GM12878 (cell line): Measurements from ENCODE around the gene CISD2. TPM values are rescaled to one million over a fixed set of nuclear protein-coding genes. Genes with fewer than 3 reads are reported as not detected.
A peak's percentile ranks its signal among the peaks of the same experiment; 100 is the strongest.

Source experiments
- ATF7 ChIP-seq: fragments of 450-650 bp; IDR thresholded peaks from 2 replicates; pipeline ENCODE4 v1.6.1; 2016; ENCODE audit warnings: low read depth, mild to moderate bottlenecking
- CBX3 ChIP-seq: fragments of 200-600 bp; sonication (generic); IDR thresholded peaks from 2 replicates; pipeline ENCODE4 v1.6.1; 2016; ENCODE audit warnings: low read depth, borderline replicate concordance
- CBX5 ChIP-seq: sonication (generic); IDR thresholded peaks from 2 replicates; pipeline ENCODE4 v1.6.1; 2016; ENCODE audit warnings: low read depth, moderate library complexity, mild to moderate bottlenecking, inconsistent platforms
- EED ChIP-seq: sonication (generic); IDR thresholded peaks from 2 replicates; pipeline ENCODE4 v1.6.1; 2016; ENCODE audit warnings: antibody characterized with exemption, low read depth
- EGR1 ChIP-seq, 2 experiments: IDR thresholded peaks; 1 replicate in 1 of 2; 2 replicates in 1 of 2; pipeline ENCODE4 v1.6.1; 2011 to 2012; ENCODE audit warnings: low read depth in 2 of 2, low read length in 2 of 2, borderline replicate concordance in 1 of 2, mild to moderate bottlenecking in 1 of 2, moderate library complexity in 1 of 2
- ESRRA ChIP-seq: IDR thresholded peaks from 2 replicates; pipeline ENCODE4 v1.6.1; 2012; ENCODE audit warnings: mild to moderate bottlenecking, low read length, improper control_type of control experiment
- FOXK2 ChIP-seq: fragments of 450-650 bp; IDR thresholded peaks from 2 replicates; pipeline ENCODE4 v1.6.1; 2017; ENCODE audit warnings: mild to moderate bottlenecking, moderate library complexity
- HDAC6 ChIP-seq: fragments of 200-600 bp; sonication (generic); IDR thresholded peaks from one replicate; pipeline ENCODE4 v1.8.0; 2017; ENCODE audit warnings: antibody characterized with exemption; ENCODE audit not compliant: unreplicated experiment
- IRF5 ChIP-seq: fragments of 450-650 bp; IDR thresholded peaks from 2 replicates; pipeline ENCODE4 v1.6.1; 2017; ENCODE audit warnings: borderline replicate concordance
- KAT2A ChIP-seq: conservative IDR thresholded peaks from 2 replicates; pipeline ENCODE4 v1.6.1; 2011; ENCODE audit warnings: low read depth, low read length; ENCODE audit not compliant: control insufficient read depth
- MYC ChIP-seq: IDR thresholded peaks from 2 replicates; pipeline ENCODE4 v1.6.1; 2011; ENCODE audit warnings: mild to moderate bottlenecking, low read length, moderate library complexity, inconsistent platforms; ENCODE audit not compliant: insufficient read depth, insufficient replicate concordance, insufficient read length, severe bottlenecking
- NR2C1 ChIP-seq: fragments of 450-650 bp; IDR thresholded peaks from 2 replicates; pipeline ENCODE4 v1.6.1; 2017; ENCODE audit warnings: antibody characterized with exemption, mild to moderate bottlenecking, moderate library complexity
- NRF1 ChIP-seq: conservative IDR thresholded peaks from 2 replicates; pipeline ENCODE4 v1.6.1; 2011; ENCODE audit warnings: mild to moderate bottlenecking, low read depth, low read length, improper control_type of control experiment
- PBX3 ChIP-seq: IDR thresholded peaks from 2 replicates; pipeline ENCODE4 v1.6.1; 2011; ENCODE audit warnings: mild to moderate bottlenecking, low read depth, low read length, moderate library complexity; ENCODE audit not compliant: insufficient replicate concordance
- POLR2AphosphoS5 ChIP-seq: IDR thresholded peaks from 2 replicates; pipeline ENCODE4 v1.6.1; 2011; ENCODE audit warnings: mild to moderate bottlenecking, low read length, inconsistent platforms
- RAD21 ChIP-seq: IDR thresholded peaks from 2 replicates; pipeline ENCODE4 v1.6.1; 2011; ENCODE audit warnings: mild to moderate bottlenecking, low read depth, low read length, moderate library complexity; ENCODE audit not compliant: insufficient read depth
- SIN3A ChIP-seq: IDR thresholded peaks from 2 replicates; pipeline ENCODE4 v1.6.1; 2012; ENCODE audit warnings: low read depth, low read length, improper control_type of control experiment
- SMAD1 ChIP-seq: fragments of 450-650 bp; IDR thresholded peaks from 2 replicates; pipeline ENCODE4 v1.6.1; 2018; ENCODE audit warnings: mild to moderate bottlenecking, low read depth; ENCODE audit not compliant: partially characterized antibody
- SP1 ChIP-seq: IDR thresholded peaks from one replicate; pipeline ENCODE4 v1.6.1; 2011; ENCODE audit warnings: low read depth, low read length
- SREBF1 ChIP-seq: IDR thresholded peaks from 2 replicates; pipeline ENCODE4 v1.6.1; 2012; ENCODE audit warnings: mild to moderate bottlenecking, low read length
- TARDBP ChIP-seq: IDR thresholded peaks from 2 replicates; pipeline ENCODE4 v1.6.1; 2016; ENCODE audit warnings: borderline replicate concordance
- TCF12 ChIP-seq: IDR thresholded peaks from 2 replicates; pipeline ENCODE4 v1.6.1; 2011; ENCODE audit warnings: low read depth, mild to moderate bottlenecking, low read length
- polyA plus RNA-seq, 11 experiments: library from polyadenylated mRNA; depleted of rRNA in 4 of 11; unstranded in 6 of 11; stranded (reverse) in 5 of 11; fragments of >200 nt; fragmentation: Nextera tagmentation in 4 of 11; fragmentation: Illumina TruSeq in 1 of 11; extraction: Ambion mirVana in 4 of 11; extraction: Trizol in 1 of 11; gene quantifications; 1 replicate in 1 of 11; 2 replicates in 10 of 11; pipeline versions ENCODE4 v1.2.1 to v1.2.3, GENCODE V29; 2011 to 2016; ENCODE audit warnings: inconsistent platforms in 2 of 11, missing spikeins in 2 of 11, low read depth in 1 of 11
- total RNA-seq, 4 experiments: library from RNA; depleted of rRNA in 3 of 4; stranded (reverse); fragments of >200 nt in 3 of 4; fragmentation: Illumina TruSeq in 1 of 4; extraction: Trizol in 1 of 4; gene quantifications; 2 replicates each; pipeline versions ENCODE4 v1.2.1 to v1.2.3, GENCODE V29; 2013 to 2021
- TF ChIP-seq, protein P1 (sequence below): fragments of 450-650 bp; IDR thresholded peaks from 2 replicates; pipeline ENCODE4 v1.6.1; 2016; ENCODE audit warnings: mild to moderate bottlenecking
- TF ChIP-seq, protein P2 (sequence below): IDR thresholded peaks from 2 replicates; pipeline ENCODE4 v1.6.1; 2012; ENCODE audit warnings: low read length, inconsistent platforms

CISD2 gene
- total and polyA plus RNA-seq, 10 of the 15 experiments (the other 5 are each of a cell fraction or from before 2014, with no cell fraction given), result 29.5 to 132 (median 38.9) TPM

- TF ChIP-seq SIN3A, result 0 out of 2 replicates have a peak, but pooled peaks have one; percentile 13
- no peak for TF ChIP-seq CBX3
- TF ChIP-seq, protein P1, sequence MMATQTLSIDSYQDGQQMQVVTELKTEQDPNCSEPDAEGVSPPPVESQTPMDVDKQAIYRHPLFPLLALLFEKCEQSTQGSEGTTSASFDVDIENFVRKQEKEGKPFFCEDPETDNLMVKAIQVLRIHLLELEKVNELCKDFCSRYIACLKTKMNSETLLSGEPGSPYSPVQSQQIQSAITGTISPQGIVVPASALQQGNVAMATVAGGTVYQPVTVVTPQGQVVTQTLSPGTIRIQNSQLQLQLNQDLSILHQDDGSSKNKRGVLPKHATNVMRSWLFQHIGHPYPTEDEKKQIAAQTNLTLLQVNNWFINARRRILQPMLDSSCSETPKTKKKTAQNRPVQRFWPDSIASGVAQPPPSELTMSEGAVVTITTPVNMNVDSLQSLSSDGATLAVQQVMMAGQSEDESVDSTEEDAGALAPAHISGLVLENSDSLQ, result no peak
- TF ChIP-seq, protein P2, sequence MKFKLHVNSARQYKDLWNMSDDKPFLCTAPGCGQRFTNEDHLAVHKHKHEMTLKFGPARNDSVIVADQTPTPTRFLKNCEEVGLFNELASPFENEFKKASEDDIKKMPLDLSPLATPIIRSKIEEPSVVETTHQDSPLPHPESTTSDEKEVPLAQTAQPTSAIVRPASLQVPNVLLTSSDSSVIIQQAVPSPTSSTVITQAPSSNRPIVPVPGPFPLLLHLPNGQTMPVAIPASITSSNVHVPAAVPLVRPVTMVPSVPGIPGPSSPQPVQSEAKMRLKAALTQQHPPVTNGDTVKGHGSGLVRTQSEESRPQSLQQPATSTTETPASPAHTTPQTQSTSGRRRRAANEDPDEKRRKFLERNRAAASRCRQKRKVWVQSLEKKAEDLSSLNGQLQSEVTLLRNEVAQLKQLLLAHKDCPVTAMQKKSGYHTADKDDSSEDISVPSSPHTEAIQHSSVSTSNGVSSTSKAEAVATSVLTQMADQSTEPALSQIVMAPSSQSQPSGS, result no peak
- 0 out of 2 replicates have a peak, but pooled peaks have one; percentile 7 for TF ChIP-seq POLR2AphosphoS5
- TF ChIP-seq CBX5, result no peak
- TF ChIP-seq PBX3, result no peak
- TF ChIP-seq SMAD1, result no peak
- no peak for TF ChIP-seq FOXK2
- TF ChIP-seq NR2C1, result no peak
- TF ChIP-seq TCF12, result no peak
- no peak for TF ChIP-seq EED
- no peak for TF ChIP-seq ESRRA
- no peak for TF ChIP-seq RAD21
- TF ChIP-seq IRF5, result no peak
- TF ChIP-seq ATF7, result no peak
- no peak for TF ChIP-seq KAT2A
- no peak for TF ChIP-seq SP1
- TF ChIP-seq NRF1, result no peak
- peak in 1 of 2 experiments; percentile 21; a peak in 1 of 3 replicates for TF ChIP-seq EGR1 (IDR thresholded peaks at IDR 0.05; ENCODE audit: borderline replicate concordance in 1 of 2, low read depth in 2 of 2, low read length in 2 of 2)
- TF ChIP-seq TARDBP, result 0 out of 2 replicates have a peak, but pooled peaks have one; percentile 21
- TF ChIP-seq HDAC6, result no peak
- TF ChIP-seq SREBF1, result no peak
- TF ChIP-seq MYC, result no peak
Observed at GRCh38 chr4:102826105-102826889, 42.5 kb upstream of the CISD2 start (continued).
